GM10266 (cell line): Measurements from ENCODE around the gene VSIG10L.

Experiments used
- DNase-seq: peaks from one replicate; pipeline ENCODE4 v3.0.0; 2012; ENCODE audit errors: extremely low spot score
- CTCF ChIP-seq: IDR thresholded peaks from 2 replicates; pipeline ENCODE4 v1.5.1; 2012; ENCODE audit warnings: mild to moderate bottlenecking, low read depth; ENCODE audit not compliant: control insufficient read depth, insufficient read depth; ENCODE audit errors: missing control alignments

VSIG10L gene

GRCh38 chr19:51327066-51328001, 14.6 kb downstream of the VSIG10L start:
- TF ChIP-seq CTCF, result peak; percentile 8
- peak; percentile 89 for DNase-seq

GRCh38 chr19:51326216-51327065, 15.5 kb downstream of the VSIG10L start:
- DNase-seq, result no peak

GRCh38 chr19:51325161-51325976, 16.6 kb downstream of the VSIG10L start:
- DNase-seq, result no peak
- TF ChIP-seq CTCF, result no peak

More at GRCh38 chr19:51326216-51327065, 15.5 kb downstream of the VSIG10L start:
- no peak for TF ChIP-seq CTCF

GRCh38 chr19:51324167-51324481, 17.8 kb downstream of the VSIG10L start:
- DNase-seq, result no peak
- TF ChIP-seq CTCF, result no peak

- no peak for DNase-seq
- no peak for TF ChIP-seq CTCF
Observed at GRCh38 chr19:51323481-51324166, 18.3 kb downstream of the VSIG10L start.

GRCh38 chr19:51321799-51322198, 20.1 kb downstream of the VSIG10L start:
- no peak for DNase-seq
- TF ChIP-seq CTCF, result no peak
